Cortex of kidney (tissue), 1 donor: ENCODE data around the gene KDM4B.

ENCODE experiments used
- DNase-seq: peaks from one replicate; lab custom pipeline; 2025; lab: John Stamatoyannopoulos, UW

The KDM4B gene

GRCh38 chr19:5048727-5049553 is 80.0 kb downstream of the KDM4B start:
- DNase-seq, result no peak

- no peak for DNase-seq
These were observed 80.6 kb downstream of the KDM4B start for GRCh38 chr19:5049561-5049960.

GRCh38 chr19:5050067-5050656 is 81.2 kb downstream of the KDM4B start:
- no peak for DNase-seq

- no peak for DNase-seq
These were observed 82.0 kb downstream of the KDM4B start for GRCh38 chr19:5050905-5051304.

- DNase-seq, result no peak
These were observed 82.7 kb downstream of the KDM4B start for GRCh38 chr19:5051619-5052018.

DNA sequence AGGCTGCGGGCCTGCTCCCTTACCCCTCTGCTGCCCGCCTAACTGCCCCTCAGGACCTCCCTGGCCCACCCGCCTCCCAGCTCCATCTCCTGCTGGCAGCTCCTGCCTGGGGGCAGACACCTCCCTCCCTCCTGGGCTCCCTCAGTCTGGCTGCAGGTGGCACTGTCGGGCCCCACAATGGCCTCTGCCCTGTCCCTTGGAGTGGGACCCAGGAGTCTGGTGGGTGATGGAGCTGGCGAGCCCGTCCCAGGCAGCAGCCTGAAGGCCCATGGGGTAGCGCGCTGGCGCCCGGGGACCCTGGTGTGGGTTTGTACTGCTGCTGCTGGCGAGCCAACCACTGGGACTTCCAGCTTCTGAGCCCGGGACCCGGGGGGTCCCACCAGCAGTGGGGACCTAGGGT is 83.6 kb downstream of the KDM4B start:
- DNase-seq, result no peak

DNA sequence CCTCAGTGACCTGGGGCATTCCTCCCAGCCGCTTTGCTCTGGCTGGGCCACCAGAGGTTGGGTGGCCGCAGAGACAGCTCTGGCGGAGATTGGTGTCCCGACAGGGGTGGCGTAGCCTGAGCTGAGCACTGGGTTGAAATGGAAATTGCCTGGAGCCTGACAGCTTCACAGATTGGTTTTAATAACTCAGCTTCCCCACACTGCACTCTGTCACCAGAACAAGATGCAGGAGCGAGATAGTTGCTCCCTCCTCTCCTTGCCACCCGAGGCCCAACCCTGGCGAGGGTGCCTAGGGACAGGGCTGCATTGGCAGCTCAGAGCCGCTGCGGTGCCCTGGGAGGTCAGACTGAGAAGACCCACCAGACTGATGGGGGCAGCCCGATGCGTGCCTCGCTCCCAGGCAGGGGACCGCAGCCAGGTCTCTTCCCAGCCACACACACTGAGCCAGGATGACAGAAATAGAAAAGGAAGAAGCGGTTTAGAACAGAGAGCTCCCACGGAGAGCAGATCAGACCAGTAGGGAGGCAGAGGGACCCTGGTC is 84.1 kb downstream of the KDM4B start:
- DNase-seq, result no peak

DNA sequence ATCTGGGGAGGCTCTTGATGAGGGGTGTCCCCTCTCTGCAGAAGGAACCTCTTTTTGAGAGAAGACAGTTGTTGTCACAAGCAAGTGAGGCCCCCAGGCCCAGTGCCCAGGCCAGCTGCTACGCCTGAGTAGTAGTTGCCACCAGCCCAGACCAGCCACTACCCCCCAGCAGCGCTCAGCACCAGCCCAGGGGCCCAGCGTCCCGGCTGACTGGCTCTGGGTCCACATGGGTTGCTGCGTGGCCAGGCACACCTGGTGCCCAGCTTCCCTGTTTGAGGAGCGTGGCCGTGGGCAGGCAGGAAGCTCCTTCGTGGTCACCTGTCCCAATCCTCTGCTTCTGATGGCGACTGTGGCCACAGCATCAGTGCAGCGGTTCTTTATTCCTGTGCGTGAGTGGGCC is 84.7 kb downstream of the KDM4B start:
- no peak for DNase-seq

GRCh38 chr19:5054551-5055456 is 85.9 kb downstream of the KDM4B start:
- DNase-seq, result no peak

GRCh38 chr19:5055457-5055776 is 86.5 kb downstream of the KDM4B start:
- DNase-seq, result no peak

GRCh38 chr19:5057860-5058259 is 88.9 kb downstream of the KDM4B start:
- no peak for DNase-seq

- DNase-seq, result no peak
These were observed 89.8 kb downstream of the KDM4B start for GRCh38 chr19:5058521-5059212.

DNA sequence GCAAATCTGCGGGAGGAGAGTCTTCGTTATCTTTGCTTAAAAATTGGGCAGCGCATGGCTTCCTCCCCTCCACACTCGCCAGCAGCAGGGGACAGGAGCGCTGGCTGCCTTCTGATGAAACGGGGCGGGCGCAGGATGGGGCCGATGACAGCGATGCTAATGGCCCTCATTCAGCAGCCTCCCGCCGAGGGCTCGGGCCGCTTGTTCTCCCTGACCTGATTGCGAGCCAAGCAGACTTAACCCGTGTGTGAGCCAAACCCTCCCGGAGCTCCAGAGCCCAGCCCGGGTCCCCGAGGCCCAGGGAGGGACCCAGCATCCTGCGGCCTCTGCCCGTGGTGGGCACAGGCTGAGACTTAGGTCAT is 90.3 kb downstream of the KDM4B start:
- DNase-seq, result no peak

DNA sequence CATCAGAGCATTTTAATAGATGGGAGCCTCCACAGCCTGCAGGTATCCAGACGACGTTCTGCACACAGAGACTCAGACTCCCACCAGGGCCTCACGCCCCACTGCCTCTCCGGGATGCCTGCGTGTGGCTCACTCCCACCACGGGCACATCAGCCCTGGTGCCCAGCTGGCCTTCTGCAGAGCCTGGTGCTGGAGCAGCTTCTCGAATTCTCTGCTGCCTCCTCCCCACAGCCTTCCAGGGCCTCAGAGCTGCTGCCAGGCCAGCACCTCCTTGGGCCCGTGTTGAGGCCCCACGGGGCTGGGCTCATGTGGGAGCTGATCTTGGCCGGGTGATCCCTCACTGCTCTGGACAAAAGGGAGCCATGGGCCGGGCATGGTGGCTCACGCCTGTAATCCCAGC is 90.9 kb downstream of the KDM4B start:
- no peak for DNase-seq

GRCh38 chr19:5062195-5062594 is 93.3 kb downstream of the KDM4B start:
- no peak for DNase-seq

DNA sequence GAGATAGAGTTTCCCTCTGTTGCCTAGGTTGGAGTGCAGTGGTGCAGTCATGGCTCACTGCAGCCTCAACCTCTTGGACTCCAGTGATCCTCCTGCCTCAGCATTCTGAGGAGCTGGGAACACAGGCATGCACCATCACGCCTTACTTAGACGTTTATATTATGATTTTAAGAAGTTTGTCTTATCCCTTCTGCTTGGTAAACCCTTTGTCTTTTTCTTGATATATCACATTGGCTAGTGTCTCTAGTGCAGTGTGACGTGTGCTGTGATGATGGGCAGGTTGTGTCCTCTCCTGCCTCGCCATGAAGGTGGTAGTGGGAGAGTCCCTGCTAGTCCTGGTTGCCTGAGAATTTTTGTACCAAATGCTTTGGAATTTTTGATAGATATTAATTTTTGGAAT is 93.9 kb downstream of the KDM4B start:
- no peak for DNase-seq

DNA sequence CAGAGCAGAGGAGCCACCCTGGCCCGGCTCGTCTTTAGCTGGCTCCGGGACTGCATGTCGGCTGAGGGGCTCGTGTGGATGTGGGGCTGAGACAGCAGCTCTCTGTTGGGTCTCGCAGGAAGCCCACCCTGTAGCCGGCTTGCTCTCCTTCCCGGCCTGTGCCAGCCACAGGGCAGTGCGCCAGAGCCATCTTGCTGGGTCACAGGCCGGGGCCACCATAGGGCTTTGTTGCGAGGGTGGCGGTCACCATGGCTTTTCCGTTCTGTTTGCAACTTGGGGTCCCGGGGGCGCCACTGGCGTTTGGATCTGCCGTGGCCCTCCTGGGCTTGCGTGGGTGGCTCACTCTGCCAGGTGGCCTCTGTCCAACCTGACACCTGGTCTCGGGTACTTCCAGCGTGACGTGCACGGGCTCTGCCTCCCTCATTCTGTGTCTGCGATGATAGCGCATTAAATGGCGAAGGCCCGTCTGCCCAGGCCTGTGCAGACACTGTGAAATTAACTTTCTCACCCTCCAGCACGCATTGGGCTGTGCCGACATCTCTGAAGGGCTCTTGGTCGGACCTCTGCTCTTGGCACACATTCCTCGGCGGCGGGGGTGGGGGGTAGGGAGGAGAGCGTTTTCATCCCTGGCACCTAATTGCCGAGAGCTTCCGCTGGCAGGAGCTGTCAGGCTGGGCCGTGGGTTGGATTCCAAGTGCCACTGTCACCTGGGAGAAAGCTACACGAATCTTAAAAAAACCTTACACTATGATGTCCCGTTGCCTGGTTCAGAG is 95.1 kb downstream of the KDM4B start:
- no peak for DNase-seq

DNA sequence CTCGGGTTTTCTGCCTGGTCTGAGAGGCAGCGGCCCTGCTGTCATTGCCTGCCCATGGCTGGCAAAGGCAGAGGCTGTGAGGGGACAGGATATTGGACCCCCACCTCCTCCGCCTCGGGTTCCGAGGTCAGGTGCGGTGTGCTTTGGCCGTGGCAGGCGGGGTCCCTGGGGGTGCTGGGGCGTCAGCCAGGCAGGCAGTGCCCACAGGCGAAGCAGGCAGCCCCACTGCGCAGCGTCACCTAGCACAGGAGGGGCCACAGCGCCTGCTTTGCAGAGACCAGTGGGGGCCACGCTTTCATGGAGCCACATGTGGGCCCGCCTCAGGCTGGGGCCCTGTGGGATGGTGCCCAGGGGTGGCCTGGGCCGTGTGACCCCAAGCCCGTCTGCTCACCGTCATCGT is 96.0 kb downstream of the KDM4B start:
- DNase-seq, result no peak

DNA sequence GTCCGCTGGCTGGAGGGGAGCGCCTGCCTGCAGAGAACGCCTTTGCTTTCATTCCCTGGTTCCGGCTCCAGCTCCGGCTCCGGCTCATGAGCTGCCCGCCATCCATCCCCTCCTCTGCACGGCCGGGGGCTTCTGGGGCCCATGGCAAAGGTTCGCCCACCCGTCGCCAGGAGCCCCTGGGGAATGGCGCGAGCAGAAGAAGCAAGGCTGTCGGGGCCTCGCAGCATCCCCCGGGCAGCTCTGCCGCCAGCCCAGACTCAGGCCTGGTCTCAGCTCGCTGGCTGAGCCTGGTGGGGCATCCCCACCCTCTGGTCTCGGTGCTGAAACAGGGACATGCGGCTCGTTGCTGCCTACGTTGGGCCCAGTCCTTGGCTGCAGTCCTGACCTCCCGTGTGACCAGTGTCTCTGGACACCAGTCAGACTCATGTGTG is 96.8 kb downstream of the KDM4B start:
- no peak for DNase-seq

DNA sequence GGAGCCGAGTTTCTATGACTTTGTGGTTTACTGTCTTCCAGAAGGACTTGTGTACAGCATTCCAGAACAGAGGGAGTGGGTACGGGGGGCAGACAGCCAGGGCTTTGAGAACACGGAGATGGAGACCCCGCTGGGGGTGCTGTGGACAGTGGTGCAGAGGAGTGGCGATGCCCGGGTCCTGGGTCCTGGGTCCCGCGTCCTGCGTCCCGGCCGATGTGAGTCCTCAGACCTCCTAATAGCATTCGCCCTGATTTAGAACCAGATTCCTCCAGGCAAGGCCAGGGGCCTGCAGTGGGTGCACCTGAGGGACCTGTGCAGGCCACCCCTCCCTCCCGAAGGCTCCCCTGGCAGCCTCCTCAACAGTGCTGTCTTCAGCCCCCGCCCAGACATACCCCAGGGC is 97.9 kb downstream of the KDM4B start:
- no peak for DNase-seq

DNA sequence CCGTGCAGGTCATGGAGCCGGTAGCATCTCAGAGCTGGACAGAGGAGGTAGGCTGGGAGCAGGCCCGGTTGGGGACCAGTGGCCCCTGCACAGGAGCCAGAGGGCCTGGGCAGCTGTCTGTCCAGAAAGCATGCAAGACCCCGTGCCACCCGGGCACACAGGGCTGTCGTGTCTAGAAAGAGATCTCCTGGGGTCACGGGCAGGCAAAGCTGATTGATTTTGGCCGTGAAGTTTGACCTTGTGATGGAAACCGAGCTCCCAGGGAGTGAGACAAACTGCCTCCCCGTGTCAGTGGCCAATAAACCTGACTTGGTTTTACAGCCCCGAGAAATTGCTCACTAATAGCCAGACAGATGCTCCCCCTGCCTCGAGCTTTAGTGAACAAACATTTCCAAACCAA is 98.8 kb downstream of the KDM4B start:
- no peak for DNase-seq
